HG03060 (cell line): Measurements from ENCODE around the gene ATP5MC2.
"Not testable (repeated sequence)": the region's sequence is repeated elsewhere in the genome, so short reads cannot be mapped to it uniquely, and the experiment has no call there.

Experiments used
- ATAC-seq: cut with Tn5 transposase; IDR thresholded peaks from one replicate; pipeline ENCODE4 v1.9.1; 2021; ENCODE audit warnings: low read depth, moderate number of reproducible peaks; ENCODE audit not compliant: unreplicated experiment

The ATP5MC2 gene

GRCh38 chr12:53695152-53696145 lies 19.6 kb upstream of the ATP5MC2 start:
- ATAC-seq: no peak

GRCh38 chr12:53694756-53695151 lies 18.9 kb upstream of the ATP5MC2 start:
- ATAC-seq: no peak

- no peak for ATAC-seq
These were observed 12.3 kb upstream of the ATP5MC2 start for GRCh38 chr12:53688134-53688533.

- ATAC-seq: no peak
These were observed 10.6 kb upstream of the ATP5MC2 start for GRCh38 chr12:53686436-53686835.

- no peak for ATAC-seq
These were observed 8.9 kb upstream of the ATP5MC2 start for GRCh38 chr12:53684654-53685220.

GRCh38 chr12:53683983-53684382 lies 8.1 kb upstream of the ATP5MC2 start:
- ATAC-seq: no peak

GRCh38 chr12:53683494-53683893 lies 7.6 kb upstream of the ATP5MC2 start:
- ATAC-seq: no peak

- ATAC-seq: not testable (repeated sequence)
These were observed 4.2 kb upstream of the ATP5MC2 start for GRCh38 chr12:53680061-53680460.

GRCh38 chr12:53677800-53678148 lies 1.9 kb upstream of the ATP5MC2 start:
- no peak for ATAC-seq

- no peak for ATAC-seq
These were observed 1.3 kb upstream of the ATP5MC2 start for GRCh38 chr12:53677016-53677799.

GRCh38 chr12:53676656-53677015 lies 753 bp upstream of the ATP5MC2 start:
- no peak for ATAC-seq

GRCh38 chr12:53674977-53675700 lies 744 bp downstream of the ATP5MC2 start:
- no peak for ATAC-seq

GRCh38 chr12:53670971-53671370 lies 4.9 kb downstream of the ATP5MC2 start:
- ATAC-seq: no peak

GRCh38 chr12:53670308-53670707 lies 5.6 kb downstream of the ATP5MC2 start:
- ATAC-seq: no peak

- no peak for ATAC-seq
These were observed 8.8 kb downstream of the ATP5MC2 start for GRCh38 chr12:53667080-53667479.

- no peak for ATAC-seq
These were observed 10.9 kb downstream of the ATP5MC2 start for GRCh38 chr12:53664936-53665335.

- ATAC-seq: no peak
These were observed 11.7 kb downstream of the ATP5MC2 start for GRCh38 chr12:53664191-53664590.

GRCh38 chr12:53660041-53660440 lies 15.8 kb downstream of the ATP5MC2 start:
- ATAC-seq: no peak

GRCh38 chr12:53659571-53659981 lies 16.3 kb downstream of the ATP5MC2 start:
- ATAC-seq: no peak

- ATAC-seq: no peak
These were observed 16.8 kb downstream of the ATP5MC2 start for GRCh38 chr12:53659011-53659551.
